Psoas muscle (tissue), 8 donors: Measurements from ENCODE around the gene PCA3. TPM values are rescaled to one million over a fixed set of nuclear protein-coding genes. Genes with fewer than 3 reads are reported as not detected.

Source experiments
- ATAC-seq, 4 donors: fragments of 200-7000 bp; cut with Tn5 transposase; one replicate each; pipeline ENCODE4 v1.9.1; 2020; ENCODE audit warnings: moderate library complexity in 3 of 4, mild to moderate bottlenecking in 2 of 4
- DNase-seq, 2 donors: peaks; one replicate each; pipeline ENCODE4 v3.0.0-alpha.2; 2020
- H3K27ac ChIP-seq: fragments of 200-600 bp; one replicate; pipeline ENCODE4 v1.8.0; 2022
- H3K27me3 ChIP-seq, 3 donors: fragments of 200-600 bp in 1 of 3; one replicate each; pipeline versions ENCODE4 v1.6.1 to v1.8.0; 2013 to 2022; ENCODE audit warnings: low read length in 2 of 3, mild to moderate bottlenecking in 2 of 3, moderate library complexity in 1 of 3; ENCODE audit not compliant: insufficient read depth in 3 of 3
- H3K36me3 ChIP-seq, 2 donors: fragments of 200-600 bp in 1 of 2; one replicate each; pipeline versions ENCODE4 v1.6.1 to v1.8.0; 2013 to 2022; ENCODE audit warnings: low read depth in 1 of 2, mild to moderate bottlenecking in 1 of 2, moderate library complexity in 1 of 2; ENCODE audit not compliant: insufficient read depth in 1 of 2
- H3K4me1 ChIP-seq: fragments of 200-600 bp; one replicate; pipeline ENCODE4 v1.8.0; 2022
- H3K4me3 ChIP-seq: fragments of 200-600 bp; one replicate; pipeline ENCODE4 v1.8.0; 2022; ENCODE audit warnings: mild to moderate bottlenecking
- H3K9me3 ChIP-seq: fragments of 200-600 bp; one replicate; pipeline ENCODE4 v1.8.0; 2022
- CTCF ChIP-seq: fragments of 200-600 bp; IDR thresholded peaks from one replicate; pipeline ENCODE4 v1.8.0; 2022; ENCODE audit warnings: antibody characterized with exemption
- WGBS, 3 donors: extraction: QIAGEN DNeasy Blood & Tissue Kit; methylation state at CpG; one replicate each; pipeline versions ENCODE4 v1.1.6 to v1.1.7; 2013; 5-methylcytosine and 5-hydroxymethylcytosine counted together
- intact Hi-C, 2 donors: fragments of 100-400 bp; cut with DNase I; formaldehyde crosslinking; loops; one replicate each; pipeline versions ENCODE4 v1.11.0 to v1.14.2; 2022
- polyA plus RNA-seq, 3 donors: library from polyadenylated mRNA; stranded (reverse); fragments of 200-250 nt; gene quantifications; one replicate each; pipeline ENCODE4 v1.2.3, GENCODE V29; 2013
- total RNA-seq, 4 donors: library from RNA; stranded (reverse); fragmentation: NEBNext Ultra II Directional in 2 of 4; extraction: Animal tissue kit (Norgen Biotek cat#: 25700) in 2 of 4; gene quantifications; one replicate each; pipeline versions ENCODE4 v1.2.1 to v1.2.4, GENCODE V29; 2021 to 2023
- donor health status: healthy with polysubstance abuse.
- donor health status: DM: no; HTN: no; CAD: no; lungs with moderate emphysema.
- donor health status: Bipolar disorder and iron deficiency.
- donor health status: healthy.
- donor health status: DM: yes; HTN: yes; CAD: no.
- donor health status: DM: no; HTN: no; CAD: no.
- donor health status: DM: no; HTN: no; CAD: no.
- donor health status: DM: yes; HTN: yes; CAD: no.

PCA3 gene
- total and polyA plus RNA-seq, 7 donors, result 0.04 to 0.07 TPM; not detected in 5

GRCh38 chr9:76729980-76730737 is 34.1 kb upstream of the PCA3 start:
- Histone ChIP-seq H3K4me3 (no peak overlapping the region), H3K9me3 (no peaks in the 10 kb centered on the region), H3K27me3 (no peaks in the 10 kb centered on the region), H3K4me1 (no peaks in the 10 kb centered on the region), H3K27ac (no peak overlapping the region), H3K36me3 (no peaks in the 10 kb centered on the region)
- no peak for TF ChIP-seq CTCF
- intact Hi-C loops, result no loop called here
- ATAC-seq (no peak), DNase-seq (no peak)
- 82 to 88% (median 84%) methylated on average over 8 of the region's 8 CpGs for WGBS, 3 donors

GRCh38 chr9:76730801-76731200 is 33.4 kb upstream of the PCA3 start:
- Histone ChIP-seq H3K27me3 (no peaks in the 10 kb centered on the region), H3K9me3 (no peaks in the 10 kb centered on the region), H3K4me3 (no peak overlapping the region), H3K27ac (no peak overlapping the region), H3K36me3 (no peaks in the 10 kb centered on the region), H3K4me1 (no peaks in the 10 kb centered on the region)
- WGBS, 3 donors, result 83 to 88% (median 86%) methylated on average over 6 of the region's 6 CpGs
- no peak for TF ChIP-seq CTCF
- DNase-seq (no peak), ATAC-seq (no peak)
- intact Hi-C loops, result no loop called here

- DNase-seq, result no peak
- WGBS, 3 donors, result 37 to 66% (median 63%) methylated on average over 3 of the region's 3 CpGs
- intact Hi-C loops, result no loop called here
- H3K36me3 ChIP-seq, result no peaks in the 10 kb centered on the region
- H3K9me3 ChIP-seq, result no peaks in the 10 kb centered on the region
- H3K4me1 ChIP-seq, result no peaks in the 10 kb centered on the region
- H3K27ac ChIP-seq, result no peak overlapping the region
- ATAC-seq, result no peak
- H3K4me3 ChIP-seq, result no peak overlapping the region
- no peaks in the 10 kb centered on the region for H3K27me3 ChIP-seq
- no peak for TF ChIP-seq CTCF
These were observed 31.8 kb upstream of the PCA3 start for GRCh38 chr9:76732341-76732958.

GRCh38 chr9:76733096-76733495 is 31.1 kb upstream of the PCA3 start:
- Histone ChIP-seq H3K4me1 (no peaks in the 10 kb centered on the region), H3K9me3 (no peaks in the 10 kb centered on the region), H3K27me3 (no peaks in the 10 kb centered on the region), H3K27ac (no peak overlapping the region), H3K36me3 (no peaks in the 10 kb centered on the region), H3K4me3 (no peak overlapping the region)
- 95 to 100% (median 100%) methylated on average over 1 of the region's 1 CpG for WGBS, 3 donors
- TF ChIP-seq CTCF, result no peak
- no peak for ATAC-seq
- no peak for DNase-seq
- intact Hi-C loops, result no loop called here
